ENCODE measurements around the gene ZFYVE28. TPM values are rescaled to one million over a fixed set of nuclear protein-coding genes. Genes with fewer than 3 reads are reported as not detected.

Gene ZFYVE28
- total RNA-seq, 1 donor from 2014 or later = 3.3 TPM

DNA sequence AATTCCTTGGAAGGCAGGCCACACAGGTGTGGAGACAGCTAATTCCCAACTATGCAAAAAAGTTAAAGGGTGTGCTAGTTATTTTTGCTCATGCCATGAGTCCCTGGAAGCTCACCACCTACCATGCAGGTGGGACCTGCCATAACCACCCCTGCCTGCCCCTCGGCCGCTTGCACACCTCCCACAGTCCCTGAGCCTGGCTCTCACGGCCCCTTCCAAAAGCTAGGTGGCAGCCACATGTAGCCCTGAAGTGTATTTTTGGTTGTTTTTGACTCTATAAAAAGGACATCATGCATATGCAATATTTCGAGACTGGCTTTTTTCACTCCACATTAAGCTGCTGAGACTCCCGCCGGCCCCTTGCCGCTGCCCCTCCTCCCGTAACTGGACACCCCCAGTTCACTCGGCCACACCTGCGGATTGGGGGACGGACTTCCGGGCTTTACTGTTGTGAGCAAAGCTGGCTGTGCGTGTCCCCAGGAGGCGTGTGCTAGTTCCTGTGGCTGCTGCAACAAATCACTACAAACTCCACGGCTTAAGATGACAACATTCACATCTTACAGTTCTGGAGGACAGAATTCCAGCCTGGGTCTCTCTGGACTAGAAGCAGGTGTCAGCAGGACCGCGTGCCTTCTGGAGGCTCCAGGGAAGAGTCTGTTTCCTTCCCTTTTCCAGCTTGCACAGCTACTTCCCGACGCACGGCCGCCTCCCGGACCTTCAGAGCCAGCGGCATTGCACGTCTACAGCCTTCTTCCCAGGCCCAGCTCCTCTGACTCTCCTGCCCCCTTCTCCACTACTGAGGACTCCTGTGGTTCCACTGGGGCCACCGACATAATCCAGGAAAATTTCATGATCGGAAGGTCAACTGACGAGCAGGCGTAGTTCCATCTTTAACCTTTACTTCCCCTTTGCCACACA is 24.8 kb downstream of the ZFYVE28 start:
- TF ChIP-seq, protein P1, sequence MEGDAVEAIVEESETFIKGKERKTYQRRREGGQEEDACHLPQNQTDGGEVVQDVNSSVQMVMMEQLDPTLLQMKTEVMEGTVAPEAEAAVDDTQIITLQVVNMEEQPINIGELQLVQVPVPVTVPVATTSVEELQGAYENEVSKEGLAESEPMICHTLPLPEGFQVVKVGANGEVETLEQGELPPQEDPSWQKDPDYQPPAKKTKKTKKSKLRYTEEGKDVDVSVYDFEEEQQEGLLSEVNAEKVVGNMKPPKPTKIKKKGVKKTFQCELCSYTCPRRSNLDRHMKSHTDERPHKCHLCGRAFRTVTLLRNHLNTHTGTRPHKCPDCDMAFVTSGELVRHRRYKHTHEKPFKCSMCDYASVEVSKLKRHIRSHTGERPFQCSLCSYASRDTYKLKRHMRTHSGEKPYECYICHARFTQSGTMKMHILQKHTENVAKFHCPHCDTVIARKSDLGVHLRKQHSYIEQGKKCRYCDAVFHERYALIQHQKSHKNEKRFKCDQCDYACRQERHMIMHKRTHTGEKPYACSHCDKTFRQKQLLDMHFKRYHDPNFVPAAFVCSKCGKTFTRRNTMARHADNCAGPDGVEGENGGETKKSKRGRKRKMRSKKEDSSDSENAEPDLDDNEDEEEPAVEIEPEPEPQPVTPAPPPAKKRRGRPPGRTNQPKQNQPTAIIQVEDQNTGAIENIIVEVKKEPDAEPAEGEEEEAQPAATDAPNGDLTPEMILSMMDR (IDR thresholded peaks at IDR 0.05; ENCODE audit: unreplicated experiment) = no peak
- Mint-ChIP-seq H3K27me3 (peaks cover 36% of the 10 kb centered on the region), H3K27ac (peak overlapping the region; percentile 6), H3K4me3 (ENCODE audit: low read depth) (peak overlapping the region; percentile 64), H3K9me3 (ENCODE audit: low read depth) (no peaks in the 10 kb centered on the region), H3K36me3 (ENCODE audit: insufficient read depth) (no peaks in the 10 kb centered on the region), H3K4me1 (ENCODE audit: low read depth) (peaks cover 15% of the 10 kb centered on the region)
- no peak for DNase-seq (ENCODE audit: low spot score, unreplicated experiment)

DNA sequence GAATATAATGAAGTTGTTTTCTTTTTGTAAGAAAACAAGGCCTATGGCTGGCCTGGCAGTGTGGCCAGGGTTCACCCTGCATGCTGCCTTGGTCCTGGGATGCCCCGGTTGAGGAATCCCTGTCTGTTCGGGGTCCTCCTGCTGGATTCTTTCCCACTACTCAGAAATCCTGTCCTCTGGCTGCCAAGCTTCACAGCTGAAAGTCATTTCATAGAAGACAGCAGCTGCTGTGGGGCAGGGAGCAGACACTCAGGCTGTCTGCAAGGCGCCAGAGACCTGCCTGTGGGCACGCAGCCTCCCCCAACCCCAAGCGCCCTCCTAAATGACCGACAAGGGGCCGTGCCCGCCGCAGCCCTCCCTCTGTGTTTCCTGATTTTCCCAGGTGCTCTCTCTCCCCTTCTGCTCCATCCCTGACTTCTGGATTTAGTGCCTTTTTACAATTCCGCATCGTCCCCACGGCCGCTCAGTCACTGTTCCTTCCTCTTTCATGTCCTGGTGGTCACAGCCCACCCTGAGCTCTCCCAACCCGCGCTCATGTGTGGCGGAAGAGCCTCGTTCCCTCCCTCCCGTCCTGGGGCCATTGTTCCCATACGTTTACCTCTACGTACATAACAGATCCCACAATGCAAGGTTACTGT is 27.5 kb downstream of the ZFYVE28 start:
- H3K4me3 Mint-ChIP-seq (ENCODE audit: low read depth) = no peak overlapping the region
- no peaks in the 10 kb centered on the region for H3K36me3 Mint-ChIP-seq (ENCODE audit: insufficient read depth)
- H3K9me3 Mint-ChIP-seq (ENCODE audit: low read depth) = no peaks in the 10 kb centered on the region
- peaks cover 15% of the 10 kb centered on the region for H3K4me1 Mint-ChIP-seq (ENCODE audit: low read depth)
- DNase-seq (ENCODE audit: low spot score, unreplicated experiment) = no peak
- TF ChIP-seq, protein P1 (IDR thresholded peaks at IDR 0.05; ENCODE audit: unreplicated experiment) = no peak
- H3K27me3 Mint-ChIP-seq = peaks cover 39% of the 10 kb centered on the region
- H3K27ac Mint-ChIP-seq = no peak overlapping the region

DNA sequence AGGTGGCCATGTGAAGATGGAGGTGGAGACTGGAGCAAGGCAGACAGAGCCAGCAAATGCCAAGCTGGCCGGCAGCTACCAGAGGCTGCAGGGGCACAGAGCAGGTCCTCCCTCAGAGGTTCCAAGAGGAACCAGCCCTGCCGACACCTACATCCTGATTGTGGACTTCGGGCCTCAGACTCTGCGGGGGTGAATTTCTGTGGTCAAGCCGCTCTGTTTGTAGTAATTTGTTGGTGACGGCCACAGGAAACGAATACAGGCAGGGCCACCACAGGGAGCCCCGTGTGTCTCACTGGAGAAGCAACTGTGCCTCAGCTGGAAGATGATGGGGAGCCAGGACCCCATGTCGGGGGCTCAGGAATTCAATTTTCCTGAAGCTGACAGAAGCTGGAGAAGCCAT is 28.3 kb downstream of the ZFYVE28 start:
- Mint-ChIP-seq H3K9me3 (ENCODE audit: low read depth) (no peaks in the 10 kb centered on the region), H3K27ac (no peak overlapping the region), H3K27me3 (peaks cover 38% of the 10 kb centered on the region), H3K4me1 (ENCODE audit: low read depth) (peaks cover 15% of the 10 kb centered on the region), H3K4me3 (ENCODE audit: low read depth) (no peak overlapping the region), H3K36me3 (ENCODE audit: insufficient read depth) (no peaks in the 10 kb centered on the region)
- DNase-seq (ENCODE audit: low spot score, unreplicated experiment) = no peak
- TF ChIP-seq, protein P1 (IDR thresholded peaks at IDR 0.05; ENCODE audit: unreplicated experiment) = no peak

DNA sequence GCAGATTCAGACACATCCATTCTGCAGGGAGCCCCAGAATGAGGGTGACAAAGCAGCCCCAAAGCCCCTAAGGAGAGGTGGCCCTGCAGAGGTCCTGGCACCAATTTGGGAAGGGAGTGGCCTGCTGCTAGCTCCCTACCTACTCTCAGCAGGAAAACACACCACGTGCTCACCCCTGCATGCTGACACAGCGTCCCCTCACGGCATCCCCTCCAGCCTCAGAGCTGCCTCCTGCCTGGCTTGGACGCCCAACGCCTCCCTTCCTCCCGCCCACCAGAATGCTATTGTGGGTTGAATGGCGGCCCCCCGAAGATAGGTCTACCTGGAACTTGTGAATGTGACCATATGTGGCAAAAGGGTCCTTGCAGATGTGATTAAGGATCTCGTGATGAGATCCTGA is 28.8 kb downstream of the ZFYVE28 start:
- H3K9me3 Mint-ChIP-seq (ENCODE audit: low read depth) = no peaks in the 10 kb centered on the region
- no peak for DNase-seq (ENCODE audit: low spot score, unreplicated experiment)
- no peaks in the 10 kb centered on the region for H3K36me3 Mint-ChIP-seq (ENCODE audit: insufficient read depth)
- H3K27me3 Mint-ChIP-seq = peaks cover 36% of the 10 kb centered on the region
- H3K4me3 Mint-ChIP-seq (ENCODE audit: low read depth) = no peak overlapping the region
- H3K4me1 Mint-ChIP-seq (ENCODE audit: low read depth) = peaks cover 15% of the 10 kb centered on the region
- TF ChIP-seq, protein P1 (IDR thresholded peaks at IDR 0.05; ENCODE audit: unreplicated experiment) = no peak
- no peak overlapping the region for H3K27ac Mint-ChIP-seq

DNA sequence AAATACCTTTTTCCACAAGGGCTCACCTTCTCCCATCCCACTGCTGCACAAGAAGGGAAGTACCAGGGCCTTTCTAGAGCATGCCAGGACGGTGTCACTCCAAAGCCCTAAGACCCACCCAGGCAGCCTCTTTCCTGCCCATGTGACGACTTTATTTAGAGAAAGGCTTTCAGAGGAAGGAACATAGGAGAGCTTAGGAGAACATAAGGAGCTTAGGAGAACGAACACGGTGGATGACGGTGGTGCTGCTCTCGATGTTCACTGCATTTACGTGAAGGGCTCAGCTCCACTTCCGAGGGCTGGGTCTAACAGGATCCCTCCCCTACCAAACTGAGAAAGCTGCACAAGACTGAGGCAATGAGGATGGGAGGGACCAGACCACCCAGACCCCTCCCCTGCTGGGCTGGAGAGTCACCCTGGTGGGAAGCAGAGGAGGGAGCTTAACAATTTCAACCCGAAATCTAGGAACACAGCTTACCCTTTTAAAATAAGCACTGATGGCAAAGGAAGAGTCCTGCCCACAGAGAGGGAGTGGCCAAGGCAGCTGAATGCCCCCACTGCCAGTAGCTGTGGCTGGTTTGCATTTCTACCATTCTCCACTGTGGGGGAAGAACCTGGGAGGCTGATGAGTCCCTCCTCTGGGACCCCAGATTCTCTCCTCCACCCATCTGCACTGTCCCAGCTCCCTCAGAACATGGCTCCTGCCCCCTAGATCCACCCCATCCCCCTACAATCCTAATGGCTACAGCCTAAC is 29.8 kb downstream of the ZFYVE28 start:
- Mint-ChIP-seq H3K27ac (no peak overlapping the region), H3K9me3 (ENCODE audit: low read depth) (no peaks in the 10 kb centered on the region), H3K36me3 (ENCODE audit: insufficient read depth) (no peaks in the 10 kb centered on the region), H3K27me3 (peaks cover 36% of the 10 kb centered on the region), H3K4me3 (ENCODE audit: low read depth) (no peak overlapping the region), H3K4me1 (ENCODE audit: low read depth) (peaks cover 15% of the 10 kb centered on the region)
- DNase-seq (ENCODE audit: low spot score, unreplicated experiment) = no peak
- TF ChIP-seq, protein P1 (IDR thresholded peaks at IDR 0.05; ENCODE audit: unreplicated experiment) = no peak
